K562 (cell line): ENCODE measurements around the gene MYCBPAP.

Experiments used
- CEBPG ChIP-seq, 3 experiments: fragments of 200-800 bp in 1 of 3; sonication (Bioruptor generic) in 1 of 3; sonication (generic) in 1 of 3; formaldehyde crosslinking in 1 of 3; IDR thresholded peaks in 2 of 3; conservative IDR thresholded peaks in 1 of 3; 2 replicates each; pipeline versions ENCODE4 v1.6.1 to v1.8.0; 2016 to 2022; ENCODE audit warnings: missing compliant biosample characterization in 2 of 3, missing genetic modification characterization in 2 of 3, mild to moderate bottlenecking in 1 of 3, missing genetic modification reagents in 1 of 3
- EZH2 ChIP-seq: IDR thresholded peaks from 2 replicates; pipeline ENCODE4 v1.6.1; 2012; ENCODE audit warnings: low read depth, mild to moderate bottlenecking, inconsistent platforms, low read length, borderline replicate concordance
- FOXM1 ChIP-seq, 2 experiments: fragments of 450-650 bp in 1 of 2; sonication (generic) in 1 of 2; formaldehyde crosslinking in 1 of 2; IDR thresholded peaks; 2 replicates each; pipeline versions ENCODE4 v1.6.1 to v1.9.0; 2017 to 2022; ENCODE audit warnings: low read depth in 2 of 2, mild to moderate bottlenecking in 2 of 2, missing genetic modification reagents in 1 of 2, moderate library complexity in 1 of 2
- GTF2B ChIP-seq: IDR thresholded peaks from 2 replicates; pipeline ENCODE4 v1.6.1; 2011; ENCODE audit not compliant: insufficient read length; ENCODE audit errors: extremely low read depth
- SNIP1 ChIP-seq: fragments of 450-650 bp; IDR thresholded peaks from 2 replicates; pipeline ENCODE4 v1.7.1; 2017; ENCODE audit warnings: low read depth, mild to moderate bottlenecking
- ZNF449 ChIP-seq: fragments of 250-450 bp; sonication (Bioruptor Pico); IDR thresholded peaks from 2 replicates; pipeline ENCODE4 v1.8.0; 2022; ENCODE audit warnings: moderate library complexity, mild to moderate bottlenecking, inconsistent platforms

- TF ChIP-seq FOXM1 (IDR thresholded peaks at IDR 0.05; ENCODE audit: low read depth) (no peak), FOXM1 (CRISPR knock-in tag; IDR thresholded peaks at IDR 0.05; ENCODE audit: low read depth) (no peak), GTF2B (no peak), ZNF449 (no peak), SNIP1 (no peak), EZH2 (no peak), CEBPG (CRISPR knock-in tag; IDR thresholded peaks at IDR 0.05) (no peak), CEBPG (tag; conservative IDR thresholded peaks at IDR 0.05 in 1 of 2, IDR thresholded peaks at IDR 0.05 in 1 of 2) (no peak)
These were observed 26.1 kb upstream of the MYCBPAP start for GRCh38 chr17:50482110-50482509.
